Endothelial cell of umbilical vein (primary cell): ENCODE measurements around the gene ARMH4. TPM values are rescaled to one million over a fixed set of nuclear protein-coding genes. Genes with fewer than 3 reads are reported as not detected.

Source experiments
- BruUV-seq: library from RNA; stranded (reverse); fragments of 400-500 nt; replicated peaks from 2 replicates; lab custom pipeline; 2021; lab: Mats Ljungman, UMichigan
- CTCF ChIA-PET: fragments of 300-600, 350-600 bp; sonication (Branson Sonifier 250); formaldehyde crosslinking; loops from one replicate; lab custom pipeline; 2021; ENCODE audit warnings: antibody characterized with exemption, inconsistent platforms; lab: Charles Lee
- POLR2A ChIA-PET: fragments of 300-600, 350-600 bp; sonication (Branson Sonifier 250); formaldehyde crosslinking; loops from one replicate; lab custom pipeline; 2021; ENCODE audit warnings: antibody characterized with exemption, inconsistent platforms; lab: Charles Lee
- DNase-seq: peaks from one replicate; pipeline ENCODE4 v3.0.0-alpha.2; 2011; ENCODE audit warnings: low read depth, low spot score
- FAIRE-seq: peaks from 2 replicates; lab custom pipeline; 2011; peaks lifted over from hg19 to GRCh38; lab: Jason Lieb, UNC
- H2AFZ ChIP-seq: 2 replicates; pipeline ENCODE4 v1.6.0; 2012; ENCODE audit warnings: low read depth, low read length, control low read depth, inconsistent platforms
- H3K27ac ChIP-seq: 2 replicates; pipeline ENCODE4 v1.5.1; 2011; ENCODE audit warnings: low read depth, mild to moderate bottlenecking, control low read depth, low read length, moderate library complexity; ENCODE audit not compliant: insufficient read depth
- H3K27me3 ChIP-seq, 2 experiments: 2 replicates each; pipeline versions ENCODE4 v1.6.0 to v1.6.1; 2011; ENCODE audit warnings: low read length in 2 of 2, mixed read lengths in 1 of 2; ENCODE audit not compliant: control insufficient read depth in 2 of 2, insufficient read depth in 2 of 2
- H3K36me3 ChIP-seq, 2 experiments: 2 replicates in 1 of 2; 3 replicates in 1 of 2; pipeline ENCODE4 v1.5.1; 2011; ENCODE audit warnings: low read length in 2 of 2, mild to moderate bottlenecking in 1 of 2, moderate library complexity in 1 of 2; ENCODE audit not compliant: control insufficient read depth in 2 of 2, insufficient read depth in 2 of 2; ENCODE audit errors: extremely low read depth in 1 of 2
- H3K4me1 ChIP-seq: 3 replicates; pipeline ENCODE4 v1.5.1; 2011; ENCODE audit warnings: mild to moderate bottlenecking, low read length; ENCODE audit not compliant: control insufficient read depth, insufficient read depth; ENCODE audit errors: extremely low read depth
- H3K4me2 ChIP-seq: 2 replicates; pipeline ENCODE4 v1.6.1; 2011; ENCODE audit warnings: low read length, control low read depth, mixed read lengths; ENCODE audit not compliant: insufficient read depth
- H3K4me3 ChIP-seq, 3 experiments: fragments of 200-600 bp in 1 of 3; sonication (generic), shearing (Covaris generic) in 1 of 3; replicated peaks in 1 of 3; 2 replicates each; pipeline ENCODE4 v1.5.1; 2011 to 2016; ENCODE audit warnings: control low read depth in 3 of 3, low read length in 3 of 3, mild to moderate bottlenecking in 2 of 3, inconsistent platforms in 1 of 3, low read depth in 1 of 3, moderate library complexity in 1 of 3; ENCODE audit not compliant: insufficient read depth in 1 of 3
- H3K79me2 ChIP-seq: 2 replicates; pipeline ENCODE4 v1.6.0; 2012; ENCODE audit warnings: low read length, inconsistent platforms; ENCODE audit not compliant: control insufficient read depth, insufficient read depth
- H3K9ac ChIP-seq: replicated peaks from 2 replicates; pipeline ENCODE3; 2011; ENCODE audit warnings: low read length, control low read depth; ENCODE audit not compliant: insufficient read depth; ENCODE audit errors: extremely low read depth
- H3K9me1 ChIP-seq: replicated peaks from 3 replicates; pipeline ENCODE4 v1.6.0; 2011; ENCODE audit warnings: mild to moderate bottlenecking, low read length; ENCODE audit not compliant: control insufficient read depth, insufficient read depth; ENCODE audit errors: extremely low read depth
- H3K9me3 ChIP-seq: replicated peaks from 2 replicates; pipeline ENCODE4 v1.5.1; 2012; ENCODE audit warnings: low read length, inconsistent platforms; ENCODE audit not compliant: control insufficient read depth, insufficient read depth
- H4K20me1 ChIP-seq: replicated peaks from 2 replicates; pipeline ENCODE3; 2011; ENCODE audit warnings: mild to moderate bottlenecking, low read length; ENCODE audit not compliant: control insufficient read depth, insufficient read depth; ENCODE audit errors: extremely low read depth
- CTCF ChIP-seq, 2 donors: IDR thresholded peaks; 1 replicate in 1 of 2; 2 replicates in 1 of 2; pipeline ENCODE4 v1.5.1; 2011; ENCODE audit warnings: low read length in 2 of 2, mild to moderate bottlenecking in 2 of 2, moderate library complexity in 2 of 2, control low read depth in 1 of 2, inconsistent platforms in 1 of 2, low read depth in 1 of 2; ENCODE audit not compliant: insufficient read depth in 1 of 2; ENCODE audit errors: extremely low read depth in 1 of 2
- EZH2 ChIP-seq: IDR thresholded peaks from 2 replicates; pipeline ENCODE4 v1.6.1; 2012; ENCODE audit warnings: borderline replicate concordance, low read depth, mild to moderate bottlenecking, moderate library complexity, low read length, inconsistent platforms; ENCODE audit not compliant: severe bottlenecking
- FOS ChIP-seq: IDR thresholded peaks from 2 replicates; pipeline ENCODE4 v1.6.1; 2011; ENCODE audit warnings: mild to moderate bottlenecking, low read length, moderate library complexity, borderline replicate concordance; ENCODE audit not compliant: insufficient read depth
- GATA2 ChIP-seq: IDR thresholded peaks from 2 replicates; pipeline ENCODE4 v1.7.0; 2011; ENCODE audit warnings: low read depth, mild to moderate bottlenecking, moderate library complexity, mixed read lengths, low read length; ENCODE audit not compliant: insufficient read length, insufficient read depth
- JUN ChIP-seq: IDR thresholded peaks from 2 replicates; pipeline ENCODE4 v1.6.1; 2011; ENCODE audit warnings: borderline replicate concordance, low read depth; ENCODE audit not compliant: insufficient read length, insufficient read depth
- MYC ChIP-seq: IDR thresholded peaks from one replicate; pipeline ENCODE4 v1.6.1; 2011; ENCODE audit warnings: mild to moderate bottlenecking, low read depth, low read length
- POLR2A ChIP-seq: IDR thresholded peaks from 2 replicates; pipeline ENCODE4 v1.6.1; 2012; ENCODE audit warnings: low read depth, mild to moderate bottlenecking, control low read depth, low read length
- POLR2AphosphoS5 ChIP-seq: IDR thresholded peaks from 2 replicates; pipeline ENCODE4 v1.6.1; 2012; ENCODE audit warnings: low read depth, mild to moderate bottlenecking, control low read depth, low read length, moderate library complexity; ENCODE audit not compliant: insufficient read depth
- dilution Hi-C: fragments of 300-500 bp; cut with MboI; formaldehyde crosslinking; loops from one replicate; pipeline ENCODE4 v1.15.0; 2019; ENCODE audit warnings: low sequenced_read_pairs; ENCODE audit not compliant: extremely low pct_ligation_motif_present
- intact Hi-C: fragments of 100-400 bp; cut with micrococcal nuclease; formaldehyde crosslinking; loops from one replicate; pipeline ENCODE4 v1.10.0; 2022
- polyA plus RNA-seq, 4 experiments: library from polyadenylated mRNA; depleted of rRNA in 3 of 4; stranded (reverse) in 3 of 4; unstranded in 1 of 4; fragments of >200 nt; gene quantifications; 2 replicates each; pipeline versions ENCODE4 v1.2.1 to v1.2.3, GENCODE V29; 2011 to 2012; ENCODE audit warnings: missing spikeins in 1 of 4
- total RNA-seq: library from RNA; stranded (reverse); gene quantifications from 2 replicates; pipeline ENCODE4 v1.2.3, GENCODE V29; 2021
- TF ChIP-seq, protein P1 (sequence below): IDR thresholded peaks from 2 replicates; pipeline ENCODE4 v1.6.1; 2011; ENCODE audit not compliant: insufficient read depth, insufficient read length

The ARMH4 gene
- total and polyA plus RNA-seq, 2 donors (not counting 3 experiments of a cell fraction or from before 2014, with no cell fraction given): 1.1 to 3.0 TPM

DNA sequence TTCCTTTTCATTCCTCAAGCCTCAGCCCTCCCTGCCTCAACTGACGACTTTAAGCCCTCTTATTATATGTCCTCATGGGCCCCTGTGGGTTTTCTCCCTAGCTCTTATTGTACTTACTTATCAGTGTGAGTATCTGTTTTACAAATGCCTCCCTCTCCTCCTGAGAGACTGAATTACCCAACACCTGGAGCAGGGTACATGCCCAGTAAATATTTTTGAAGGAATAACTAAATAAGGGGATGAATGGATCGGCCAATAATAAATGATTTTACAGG, 190.3 kb downstream of the ARMH4 start:
- ChIA-PET CTCF (interaction anchor here (1.1 kb wide), 1 partner anchor 14 kb away, joined by 3 read pairs; no protein-coding TSS in a partner anchor), POLR2A (no interaction called here)
- dilution Hi-C loops (no loop called here), intact Hi-C loops (no loop called here)
- Histone ChIP-seq H3K79me2 (no peaks in the 10 kb centered on the region), H3K27me3 (no peaks in the 10 kb centered on the region), H3K4me2 (no peak overlapping the region), H3K4me3 (no peak overlapping the region), H3K4me1 (no peaks in the 10 kb centered on the region), H3K9me1 (no peaks in the 10 kb centered on the region), H3K9me3 (no peaks in the 10 kb centered on the region), H4K20me1 (no peaks in the 10 kb centered on the region), H3K9ac (no peak overlapping the region), H3K27ac (no peak overlapping the region), H2AFZ (no peak overlapping the region), H3K36me3 (no peaks in the 10 kb centered on the region)
- no peak for FAIRE-seq
- no peak for DNase-seq
- no peak for TF ChIP-seq POLR2AphosphoS5
- TF ChIP-seq MYC: no peak
- TF ChIP-seq EZH2: no peak
- no peak for TF ChIP-seq POLR2A
- TF ChIP-seq FOS: no peak
- TF ChIP-seq JUN: no peak
- TF ChIP-seq GATA2: no peak
- no peak for TF ChIP-seq CTCF (IDR thresholded peaks at IDR 0.05; ENCODE audit: extremely low read depth in 1 of 2, insufficient read depth in 1 of 2, low read depth in 1 of 2, low read length in 2 of 2)
- TF ChIP-seq, protein P1, sequence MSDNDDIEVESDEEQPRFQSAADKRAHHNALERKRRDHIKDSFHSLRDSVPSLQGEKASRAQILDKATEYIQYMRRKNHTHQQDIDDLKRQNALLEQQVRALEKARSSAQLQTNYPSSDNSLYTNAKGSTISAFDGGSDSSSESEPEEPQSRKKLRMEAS: no peak
- no TSS peak for BruUV-seq
